Sigmoid colon (tissue), 4 donors: ENCODE measurements around the gene EPHB4.
A peak's percentile ranks its signal among the peaks of the same experiment; 100 is the strongest.

Source experiments
- CTCF ChIP-seq, 4 experiments: fragments of 450-650 bp in 3 of 4; fragments of 200-600 bp in 1 of 4; IDR thresholded peaks; one replicate each; pipeline ENCODE4 v1.5.1; 2016 to 2019; ENCODE audit warnings: antibody characterized with exemption in 4 of 4, mild to moderate bottlenecking in 3 of 4, moderate library complexity in 2 of 4
- POLR2A ChIP-seq, 2 donors: fragments of 450-650 bp; IDR thresholded peaks; one replicate each; pipeline ENCODE4 v1.6.1; 2016; ENCODE audit warnings: antibody characterized with exemption in 2 of 2, mild to moderate bottlenecking in 2 of 2, moderate library complexity in 2 of 2
- POLR2AphosphoS5 ChIP-seq, 4 donors: sonication (generic); formaldehyde crosslinking; IDR thresholded peaks; one replicate each; pipeline ENCODE4 v1.6.1; 2017; ENCODE audit warnings: antibody characterized with exemption in 4 of 4

DNA sequence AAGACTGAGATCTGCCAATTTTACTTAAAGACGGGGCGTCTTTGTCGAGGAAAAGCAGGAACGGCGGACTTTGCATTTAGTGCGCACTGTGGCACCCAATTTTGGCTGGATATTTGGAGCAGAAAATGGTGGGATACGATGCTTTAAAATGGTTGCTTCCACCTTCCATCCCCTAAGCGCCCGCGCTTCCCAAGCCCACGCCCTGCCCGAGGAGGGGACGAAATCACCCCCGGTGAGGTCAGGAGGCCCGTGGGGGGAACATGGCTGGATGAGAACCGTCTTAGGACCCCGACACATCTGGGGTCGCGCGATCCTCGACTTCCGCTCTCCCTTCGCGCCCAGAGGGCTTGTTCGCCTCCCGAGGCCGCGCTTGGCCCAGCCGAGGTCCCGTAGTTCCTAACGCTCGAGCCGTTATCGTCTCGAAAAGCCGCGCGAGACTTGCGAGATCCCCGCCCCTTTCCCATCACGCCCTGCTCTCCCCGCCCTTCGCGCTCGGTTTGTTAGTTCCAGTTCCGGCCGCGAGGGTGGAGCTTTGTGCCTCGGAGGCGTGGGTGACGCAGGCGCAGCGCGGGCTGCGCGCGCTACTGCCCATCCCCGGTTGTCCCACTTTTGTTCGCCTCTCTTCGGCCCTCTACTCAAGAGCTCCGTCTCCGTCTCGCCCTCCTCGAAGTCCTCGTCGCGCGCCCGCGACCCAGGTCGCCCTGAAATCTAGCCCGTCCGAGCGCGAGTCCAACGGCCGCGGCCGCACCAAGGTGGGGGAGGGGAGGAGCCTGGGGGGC, 47.4 kb upstream of the EPHB4 start, which contains the start of gene SRRT:
- peak; percentile 97 to 98 for TF ChIP-seq POLR2A (IDR thresholded peaks at IDR 0.05)
- TF ChIP-seq CTCF (IDR thresholded peaks at IDR 0.05): peak; percentile 58 to 86 (median 69)
- peak; percentile 99 to 100 (median 100) for TF ChIP-seq POLR2AphosphoS5 (IDR thresholded peaks at IDR 0.05)
